Keratinocyte (primary cell): Measurements from ENCODE around the gene LMBR1.

Source experiments
- EZH2 ChIP-seq: IDR thresholded peaks from one replicate; pipeline ENCODE4 v1.6.1; 2012; ENCODE audit warnings: inconsistent platforms, mild to moderate bottlenecking, low read length, moderate library complexity
- TF ChIP-seq, protein P1 (sequence below), 3 experiments: IDR thresholded peaks in 1 of 3; conservative IDR thresholded peaks in 1 of 3; optimal IDR thresholded peaks in 1 of 3; 2 replicates in 2 of 3; 3 replicates in 1 of 3; pipeline versions ENCODE3 to v1.5.1; 2011; ENCODE audit warnings: low read length in 3 of 3, mild to moderate bottlenecking in 3 of 3, moderate library complexity in 2 of 3, control low read depth in 1 of 3, inconsistent platforms in 1 of 3; ENCODE audit not compliant: insufficient read depth in 2 of 3; ENCODE audit errors: extremely low read depth in 1 of 3

- TF ChIP-seq, protein P1, sequence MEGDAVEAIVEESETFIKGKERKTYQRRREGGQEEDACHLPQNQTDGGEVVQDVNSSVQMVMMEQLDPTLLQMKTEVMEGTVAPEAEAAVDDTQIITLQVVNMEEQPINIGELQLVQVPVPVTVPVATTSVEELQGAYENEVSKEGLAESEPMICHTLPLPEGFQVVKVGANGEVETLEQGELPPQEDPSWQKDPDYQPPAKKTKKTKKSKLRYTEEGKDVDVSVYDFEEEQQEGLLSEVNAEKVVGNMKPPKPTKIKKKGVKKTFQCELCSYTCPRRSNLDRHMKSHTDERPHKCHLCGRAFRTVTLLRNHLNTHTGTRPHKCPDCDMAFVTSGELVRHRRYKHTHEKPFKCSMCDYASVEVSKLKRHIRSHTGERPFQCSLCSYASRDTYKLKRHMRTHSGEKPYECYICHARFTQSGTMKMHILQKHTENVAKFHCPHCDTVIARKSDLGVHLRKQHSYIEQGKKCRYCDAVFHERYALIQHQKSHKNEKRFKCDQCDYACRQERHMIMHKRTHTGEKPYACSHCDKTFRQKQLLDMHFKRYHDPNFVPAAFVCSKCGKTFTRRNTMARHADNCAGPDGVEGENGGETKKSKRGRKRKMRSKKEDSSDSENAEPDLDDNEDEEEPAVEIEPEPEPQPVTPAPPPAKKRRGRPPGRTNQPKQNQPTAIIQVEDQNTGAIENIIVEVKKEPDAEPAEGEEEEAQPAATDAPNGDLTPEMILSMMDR (optimal IDR thresholded peaks at IDR 0.05 in 1 of 3, IDR thresholded peaks at IDR 0.05 in 1 of 3, conservative IDR thresholded peaks at IDR 0.05 in 1 of 3; ENCODE audit: extremely low read depth in 1 of 3, insufficient read depth in 2 of 3, low read length in 3 of 3) = no peak
- TF ChIP-seq EZH2 = no peak
Measured at GRCh38 chr7:156823435-156823834, 69.5 kb downstream of the LMBR1 start.
